Suprapubic skin (tissue), 4 donors: ENCODE data around the gene IL31. TPM values are rescaled to one million over a fixed set of nuclear protein-coding genes. Genes with fewer than 3 reads are reported as not detected.

Experiments
- DNase-seq, 2 donors: peaks; one replicate each; pipeline ENCODE4 v3.0.0-alpha.2; 2019; ENCODE audit warnings: low spot score in 2 of 2
- H3K27ac ChIP-seq: fragments of 200-600 bp; sonication (generic); one replicate; pipeline ENCODE4 v1.5.1; 2019
- H3K27me3 ChIP-seq: fragments of 200-600 bp; sonication (generic); one replicate; pipeline ENCODE4 v1.5.1; 2019
- H3K36me3 ChIP-seq: fragments of 200-600 bp; sonication (generic); one replicate; pipeline ENCODE4 v1.5.1; 2019
- H3K4me1 ChIP-seq: fragments of 200-600 bp; sonication (generic); one replicate; pipeline ENCODE4 v1.5.1; 2019
- H3K4me3 ChIP-seq: fragments of 200-600 bp; sonication (generic); one replicate; pipeline ENCODE4 v1.5.1; 2019; ENCODE audit warnings: mild to moderate bottlenecking
- H3K9me3 ChIP-seq: fragments of 200-600 bp; sonication (generic); one replicate; pipeline ENCODE4 v1.5.1; 2019
- EP300 ChIP-seq: sonication (generic); formaldehyde crosslinking; IDR thresholded peaks from one replicate; pipeline ENCODE4 v1.6.1; 2017; ENCODE audit warnings: antibody characterized with exemption
- POLR2A ChIP-seq, 2 donors: fragments of 450-650 bp; IDR thresholded peaks; one replicate each; pipeline ENCODE4 v1.6.1; 2017; ENCODE audit warnings: antibody characterized with exemption in 2 of 2, mild to moderate bottlenecking in 2 of 2, moderate library complexity in 2 of 2
- POLR2AphosphoS5 ChIP-seq, 3 donors: sonication (generic); formaldehyde crosslinking; IDR thresholded peaks; one replicate each; pipeline ENCODE4 v1.6.1; 2017; ENCODE audit warnings: antibody characterized with exemption in 3 of 3
- WGBS: methylation state at CpG from one replicate; pipeline ENCODE4 v1.1.5; 2018; 5-methylcytosine and 5-hydroxymethylcytosine counted together
- total RNA-seq, 4 donors: library from RNA; depleted of rRNA; stranded (reverse); fragments of >200 nt; gene quantifications; one replicate each; pipeline ENCODE4 v1.1.0, GENCODE V29; 2016
- TF ChIP-seq, protein P1 (sequence below), 2 donors: fragments of 200-600 bp in 1 of 2; fragments of 450-650 bp in 1 of 2; sonication (generic) in 1 of 2; IDR thresholded peaks; one replicate each; pipeline ENCODE4 v1.5.1; 2016 to 2019; ENCODE audit warnings: antibody characterized with exemption in 2 of 2, mild to moderate bottlenecking in 1 of 2, moderate library complexity in 1 of 2

The IL31 gene
- not detected for total RNA-seq

DNA sequence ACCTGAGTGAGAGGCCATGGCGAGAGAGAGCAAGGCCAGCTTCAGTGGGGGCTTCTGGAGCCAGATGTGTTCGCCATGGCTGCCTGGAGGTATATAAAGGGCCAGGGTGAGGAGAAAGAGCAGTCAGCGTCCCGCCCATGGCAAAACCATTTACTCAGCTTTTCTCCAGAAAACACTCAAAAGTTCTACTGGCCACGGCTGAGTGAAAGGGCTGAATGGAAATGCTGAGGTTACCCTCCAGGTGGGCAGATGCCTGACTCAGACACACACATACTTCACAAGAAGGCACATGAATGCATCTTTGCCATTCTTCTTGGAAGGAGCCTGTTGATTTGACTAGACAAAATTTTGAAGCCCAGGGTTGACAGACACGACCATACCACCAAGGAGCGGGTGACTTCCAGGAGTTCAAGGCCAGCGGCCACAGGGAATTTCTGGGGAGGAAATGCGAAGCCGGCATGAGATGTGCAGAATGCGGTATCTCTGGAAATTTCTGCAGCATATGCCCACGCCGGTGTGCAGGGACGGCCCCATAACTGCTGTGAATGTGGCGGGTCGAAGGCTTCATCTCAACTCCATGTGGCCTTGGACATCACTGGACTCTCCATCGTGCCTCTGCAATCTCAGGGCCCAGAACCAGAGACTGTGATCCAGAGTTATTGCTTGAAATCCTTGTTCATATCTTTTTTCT, at the start of gene IL31:
Gene IL31 (minus strand): TSS at position 67 of the 691 bp plus-strand sequence. CDS start 49 bp downstream, at position 18.
- H3K36me3 ChIP-seq = no peaks in the 10 kb centered on the region
- DNase-seq = no peak
- H3K27ac ChIP-seq = no peak within 1 kb of the TSS
- no peak within 1 kb of the TSS for H3K4me3 ChIP-seq
- no peaks in the 10 kb centered on the region for H3K9me3 ChIP-seq
- no peak for TF ChIP-seq EP300
- TF ChIP-seq, protein P1, sequence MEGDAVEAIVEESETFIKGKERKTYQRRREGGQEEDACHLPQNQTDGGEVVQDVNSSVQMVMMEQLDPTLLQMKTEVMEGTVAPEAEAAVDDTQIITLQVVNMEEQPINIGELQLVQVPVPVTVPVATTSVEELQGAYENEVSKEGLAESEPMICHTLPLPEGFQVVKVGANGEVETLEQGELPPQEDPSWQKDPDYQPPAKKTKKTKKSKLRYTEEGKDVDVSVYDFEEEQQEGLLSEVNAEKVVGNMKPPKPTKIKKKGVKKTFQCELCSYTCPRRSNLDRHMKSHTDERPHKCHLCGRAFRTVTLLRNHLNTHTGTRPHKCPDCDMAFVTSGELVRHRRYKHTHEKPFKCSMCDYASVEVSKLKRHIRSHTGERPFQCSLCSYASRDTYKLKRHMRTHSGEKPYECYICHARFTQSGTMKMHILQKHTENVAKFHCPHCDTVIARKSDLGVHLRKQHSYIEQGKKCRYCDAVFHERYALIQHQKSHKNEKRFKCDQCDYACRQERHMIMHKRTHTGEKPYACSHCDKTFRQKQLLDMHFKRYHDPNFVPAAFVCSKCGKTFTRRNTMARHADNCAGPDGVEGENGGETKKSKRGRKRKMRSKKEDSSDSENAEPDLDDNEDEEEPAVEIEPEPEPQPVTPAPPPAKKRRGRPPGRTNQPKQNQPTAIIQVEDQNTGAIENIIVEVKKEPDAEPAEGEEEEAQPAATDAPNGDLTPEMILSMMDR (IDR thresholded peaks at IDR 0.05) = no peak
- TF ChIP-seq POLR2A (IDR thresholded peaks at IDR 0.05) = no peak
- no peaks in the 10 kb centered on the region for H3K27me3 ChIP-seq
- H3K4me1 ChIP-seq = no peaks in the 10 kb centered on the region
- 89% methylated on average over 16 of the region's 17 CpGs for WGBS

GRCh38 chr12:122216445-122216844, 42.4 kb upstream of the IL31 start:
- 96% methylated on average over 1 of the region's 1 CpG for WGBS
- Histone ChIP-seq H3K9me3 (no peaks in the 10 kb centered on the region), H3K27me3 (no peaks in the 10 kb centered on the region), H3K4me3 (no peak overlapping the region), H3K27ac (no peak overlapping the region), H3K4me1 (no peaks in the 10 kb centered on the region), H3K36me3 (peaks cover 96% of the 10 kb centered on the region)
- TF ChIP-seq EP300 (no peak), POLR2AphosphoS5 (IDR thresholded peaks at IDR 0.05) (no peak), POLR2A (IDR thresholded peaks at IDR 0.05) (no peak)
- TF ChIP-seq, protein P1 (IDR thresholded peaks at IDR 0.05) = no peak
- no peak for DNase-seq

DNA sequence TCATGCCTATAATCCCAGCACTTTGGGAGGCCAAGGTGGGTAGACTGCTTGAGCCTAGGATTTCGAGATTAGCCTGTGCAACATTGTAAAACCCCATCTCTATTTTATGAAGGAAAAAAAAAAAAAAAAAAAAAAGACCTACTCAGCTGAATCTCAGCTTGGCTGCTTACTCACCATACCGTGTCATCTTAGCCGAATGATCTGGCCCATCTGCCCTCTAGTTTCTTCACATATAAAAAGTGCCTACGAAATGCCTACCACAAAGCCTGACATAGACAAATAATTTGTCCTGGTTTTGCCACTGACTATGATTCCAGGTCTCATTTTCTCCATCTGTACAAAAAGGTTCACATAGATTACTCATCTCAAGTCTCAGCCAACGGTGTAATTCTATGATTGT, 41.8 kb upstream of the IL31 start:
- 94% methylated on average over 5 of the region's 5 CpGs for WGBS
- DNase-seq = no peak
- Histone ChIP-seq H3K4me3 (no peak overlapping the region), H3K27me3 (no peaks in the 10 kb centered on the region), H3K27ac (no peak overlapping the region), H3K36me3 (peaks cover 95% of the 10 kb centered on the region), H3K4me1 (no peaks in the 10 kb centered on the region), H3K9me3 (no peaks in the 10 kb centered on the region)
- TF ChIP-seq POLR2A (IDR thresholded peaks at IDR 0.05) (no peak), POLR2AphosphoS5 (IDR thresholded peaks at IDR 0.05) (no peak), EP300 (no peak)
- TF ChIP-seq, protein P1 (IDR thresholded peaks at IDR 0.05) = no peak

DNA sequence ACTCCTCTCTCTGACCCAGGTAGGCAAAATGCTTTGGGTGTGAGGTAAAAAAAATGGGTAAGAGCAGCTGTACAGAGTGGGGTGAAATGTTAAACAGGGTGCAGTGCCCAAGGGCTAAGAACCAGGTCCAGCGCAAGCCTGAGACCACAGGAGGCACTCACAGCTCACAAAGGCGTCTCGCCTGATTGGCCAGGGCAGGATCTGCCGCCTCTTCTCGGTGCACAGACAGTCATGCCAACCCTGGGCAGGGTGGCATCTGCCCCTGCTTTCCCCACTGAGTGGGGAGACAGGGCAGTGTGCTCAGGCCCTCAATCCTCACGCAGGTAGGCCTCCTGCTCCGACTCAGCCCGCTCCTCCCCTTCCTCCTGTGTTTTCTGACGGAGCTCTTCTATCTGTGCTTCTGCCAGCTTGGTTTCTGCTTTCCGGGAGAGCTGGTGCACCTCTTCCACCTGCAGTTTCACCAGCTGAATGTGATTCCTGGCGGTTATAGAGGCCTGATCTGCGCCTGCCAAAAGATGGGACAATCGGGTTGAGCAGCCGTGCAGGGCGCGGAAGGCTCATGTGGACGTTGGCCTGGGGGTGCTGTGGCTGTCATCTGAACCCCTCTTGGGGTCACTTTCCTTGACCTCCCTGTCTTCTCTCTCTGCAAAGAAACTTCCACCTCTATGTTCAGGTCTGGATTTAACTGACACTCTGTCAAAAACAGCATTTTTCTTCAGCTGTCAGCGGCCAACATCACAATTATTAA, 34.2 kb upstream of the IL31 start:
- no peak overlapping the region for H3K4me3 ChIP-seq
- TF ChIP-seq EP300 (no peak), POLR2AphosphoS5 (IDR thresholded peaks at IDR 0.05) (no peak), POLR2A (IDR thresholded peaks at IDR 0.05) (no peak)
- TF ChIP-seq, protein P1 (IDR thresholded peaks at IDR 0.05) = no peak
- H3K27ac ChIP-seq = no peak overlapping the region
- 88% methylated on average over 18 of the region's 18 CpGs for WGBS
- H3K4me1 ChIP-seq = peaks cover 16% of the 10 kb centered on the region
- H3K9me3 ChIP-seq = no peaks in the 10 kb centered on the region
- peaks cover 57% of the 10 kb centered on the region for H3K36me3 ChIP-seq
- DNase-seq = peak; percentile 21 to 78
- H3K27me3 ChIP-seq = peaks cover 14% of the 10 kb centered on the region

DNA sequence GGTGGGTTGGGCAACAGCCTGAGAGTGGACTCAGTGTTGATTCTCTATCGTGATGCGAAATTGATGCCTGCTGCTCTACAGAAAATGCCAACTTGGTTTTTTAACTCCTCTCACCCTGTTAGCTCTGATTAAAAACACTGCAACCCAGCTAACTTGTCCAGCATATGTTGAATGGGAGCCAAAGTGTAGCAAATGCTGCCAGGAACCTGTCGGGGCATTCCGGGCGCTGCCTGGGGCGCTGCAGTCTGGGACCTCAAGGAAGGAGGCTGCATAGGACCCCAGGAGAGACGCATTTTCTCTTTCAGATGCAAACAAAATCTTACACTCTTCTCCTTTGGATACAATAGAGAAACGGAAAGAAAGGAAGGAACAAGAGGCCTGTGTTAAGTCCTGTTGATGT, 33.4 kb upstream of the IL31 start:
- WGBS = 75% methylated on average over 8 of the region's 8 CpGs
- Histone ChIP-seq H3K27me3 (peaks cover 14% of the 10 kb centered on the region), H3K36me3 (peaks cover 49% of the 10 kb centered on the region), H3K4me3 (no peak overlapping the region), H3K9me3 (no peaks in the 10 kb centered on the region), H3K4me1 (peaks cover 25% of the 10 kb centered on the region), H3K27ac (no peak overlapping the region)
- peak; percentile 15 to 35 for DNase-seq
- TF ChIP-seq POLR2AphosphoS5 (IDR thresholded peaks at IDR 0.05) (no peak), EP300 (no peak), POLR2A (IDR thresholded peaks at IDR 0.05) (no peak)
- TF ChIP-seq, protein P1 (IDR thresholded peaks at IDR 0.05) = no peak
